Activated T-cell treated with anti-CD3 and anti-CD28 coated beads, Interleukin-2, amount 50 U/mL, for 24 hours (primary cell): ENCODE results near the gene PLA2G2A.
"Not testable (repeated sequence)": the region's sequence is repeated elsewhere in the genome, so short reads cannot be mapped to it uniquely, and the experiment has no call there.

Source experiments
- DNase-seq: peaks from one replicate; pipeline ENCODE4 v3.0.0-alpha.2; 2020
- H3K27ac Mint-ChIP-seq: 2 replicates; pipeline ENCODE4 v1.8.0; 2020; ENCODE audit warnings: mild to moderate bottlenecking, mixed read lengths
- H3K27me3 Mint-ChIP-seq: 2 replicates; pipeline ENCODE4 v1.8.0; 2020; ENCODE audit warnings: mixed read lengths
- H3K36me3 Mint-ChIP-seq: 2 replicates; pipeline ENCODE4 v1.8.0; 2020; ENCODE audit warnings: low read depth, mixed read lengths
- H3K4me1 Mint-ChIP-seq: 2 replicates; pipeline ENCODE4 v1.8.0; 2020; ENCODE audit warnings: low read depth, mixed read lengths
- H3K4me3 Mint-ChIP-seq: 2 replicates; pipeline ENCODE4 v1.8.0; 2020; ENCODE audit warnings: mild to moderate bottlenecking, moderate library complexity, mixed read lengths
- H3K9me3 Mint-ChIP-seq: 2 replicates; pipeline ENCODE4 v1.8.0; 2020; ENCODE audit warnings: mixed read lengths

The PLA2G2A gene, protein sequence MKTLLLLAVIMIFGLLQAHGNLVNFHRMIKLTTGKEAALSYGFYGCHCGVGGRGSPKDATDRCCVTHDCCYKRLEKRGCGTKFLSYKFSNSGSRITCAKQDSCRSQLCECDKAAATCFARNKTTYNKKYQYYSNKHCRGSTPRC

DNA sequence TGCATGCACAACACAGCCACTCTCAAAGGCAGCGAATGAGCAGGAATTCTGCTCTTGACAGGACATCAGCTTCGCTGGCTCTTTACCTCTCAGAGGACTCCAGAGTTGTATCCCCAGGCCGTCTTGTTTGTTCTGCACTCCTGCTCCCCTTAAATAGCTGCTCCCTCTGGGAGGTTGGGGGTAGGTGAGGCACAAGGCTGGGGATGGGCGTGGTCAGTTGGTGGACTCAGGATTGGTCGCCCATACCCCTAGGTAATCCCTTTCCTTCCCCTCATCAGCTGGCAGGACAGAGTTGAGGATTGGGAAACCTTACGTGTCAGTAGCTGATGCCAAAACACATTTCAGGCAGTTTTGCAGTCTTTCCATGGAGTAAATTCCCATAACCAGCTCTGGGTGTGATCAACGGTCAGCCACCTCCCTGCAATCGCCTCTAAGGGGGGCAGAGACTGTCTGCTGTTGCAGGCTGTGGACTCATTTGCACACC is at the start of gene PLA2G2A:
Gene PLA2G2A (minus strand): TSS at position 125 of the 484 bp plus-strand sequence. CDS start 845 bp downstream, outside the sequence.
- no peaks in the 10 kb centered on the region for H3K9me3 Mint-ChIP-seq
- H3K4me3 Mint-ChIP-seq = no peak within 1 kb of the TSS
- peaks cover 33% of the 10 kb centered on the region for H3K27me3 Mint-ChIP-seq
- H3K4me1 Mint-ChIP-seq = peaks cover 2% of the 10 kb centered on the region
- no peak for DNase-seq
- H3K36me3 Mint-ChIP-seq = no peaks in the 10 kb centered on the region
- no peak within 1 kb of the TSS for H3K27ac Mint-ChIP-seq

DNA sequence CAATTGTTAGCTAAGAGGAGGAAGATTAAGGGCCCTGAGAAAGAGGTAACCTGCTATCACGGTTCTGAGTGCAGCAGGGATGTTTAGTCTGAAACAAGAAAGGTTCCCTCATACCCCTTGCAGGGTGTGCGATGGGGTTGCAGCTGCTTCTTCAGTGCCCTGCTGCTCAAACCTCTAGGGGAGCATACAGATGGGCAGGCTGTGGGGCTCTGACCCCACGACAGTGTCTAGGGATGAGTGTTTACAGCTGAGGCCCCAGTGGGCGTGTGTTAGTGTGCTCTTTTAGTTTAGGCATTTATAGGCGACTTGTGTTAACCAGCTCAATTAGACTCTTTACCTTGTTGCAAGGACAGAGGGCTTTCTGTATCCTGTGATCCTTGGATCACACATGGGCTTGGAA is 49.3 kb upstream of the PLA2G2A start:
- H3K9me3 Mint-ChIP-seq = peaks cover 5% of the 10 kb centered on the region
- DNase-seq = no peak
- no peak overlapping the region for H3K4me3 Mint-ChIP-seq
- H3K27ac Mint-ChIP-seq = no peak overlapping the region
- no peaks in the 10 kb centered on the region for H3K36me3 Mint-ChIP-seq
- H3K27me3 Mint-ChIP-seq = peaks cover 53% of the 10 kb centered on the region
- H3K4me1 Mint-ChIP-seq = no peaks in the 10 kb centered on the region

DNA sequence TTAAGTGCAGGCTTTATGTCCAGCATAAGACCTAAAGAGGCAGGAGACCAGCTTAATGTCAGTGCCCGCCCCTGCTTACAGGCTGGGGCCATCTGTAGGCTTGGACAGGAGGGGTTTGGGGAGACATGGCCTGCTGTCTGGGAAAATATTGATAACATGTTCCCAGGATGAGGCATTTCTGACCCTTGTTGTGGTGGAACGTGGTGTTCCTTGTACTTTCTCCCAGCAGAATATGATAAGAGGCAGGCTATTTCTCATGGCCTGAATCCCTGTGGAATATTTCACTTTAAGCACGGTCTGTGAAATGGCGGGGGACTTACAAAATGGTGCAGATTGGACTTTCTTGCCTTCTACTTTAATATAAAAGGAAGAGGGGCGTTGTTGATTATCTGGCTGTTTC is 48.7 kb upstream of the PLA2G2A start:
- H3K27ac Mint-ChIP-seq = no peak overlapping the region

DNA sequence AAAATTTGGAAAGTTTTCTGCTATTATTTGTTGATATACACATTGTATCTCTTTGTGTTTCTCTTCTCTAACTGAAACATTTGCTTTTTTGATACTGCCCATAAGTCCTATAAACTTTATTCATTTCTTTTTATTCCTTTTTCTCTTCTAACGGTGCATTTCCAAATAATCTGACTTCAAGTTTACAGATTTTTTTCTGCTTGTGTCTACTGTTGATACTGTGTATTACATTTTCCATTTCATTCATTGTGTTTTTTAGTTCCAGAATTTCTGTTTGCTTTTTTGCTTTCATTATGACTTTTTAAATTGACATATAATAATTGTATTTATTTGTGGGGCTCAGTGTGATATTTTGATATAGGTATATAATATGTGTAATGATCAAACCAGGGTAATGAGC is 38.3 kb upstream of the PLA2G2A start:
- Mint-ChIP-seq H3K27me3 (peaks cover 19% of the 10 kb centered on the region), H3K36me3 (peaks cover 2% of the 10 kb centered on the region), H3K4me1 (no peaks in the 10 kb centered on the region), H3K9me3 (peaks cover 19% of the 10 kb centered on the region), H3K27ac (no peak overlapping the region), H3K4me3 (no peak overlapping the region)
- no peak for DNase-seq

More for the DNA sequence above, 48.7 kb upstream of the PLA2G2A start:
- DNase-seq = no peak
- Mint-ChIP-seq H3K9me3 (peaks cover 4% of the 10 kb centered on the region), H3K36me3 (no peaks in the 10 kb centered on the region), H3K4me3 (no peak overlapping the region), H3K4me1 (no peaks in the 10 kb centered on the region), H3K27me3 (peaks cover 51% of the 10 kb centered on the region)

DNA sequence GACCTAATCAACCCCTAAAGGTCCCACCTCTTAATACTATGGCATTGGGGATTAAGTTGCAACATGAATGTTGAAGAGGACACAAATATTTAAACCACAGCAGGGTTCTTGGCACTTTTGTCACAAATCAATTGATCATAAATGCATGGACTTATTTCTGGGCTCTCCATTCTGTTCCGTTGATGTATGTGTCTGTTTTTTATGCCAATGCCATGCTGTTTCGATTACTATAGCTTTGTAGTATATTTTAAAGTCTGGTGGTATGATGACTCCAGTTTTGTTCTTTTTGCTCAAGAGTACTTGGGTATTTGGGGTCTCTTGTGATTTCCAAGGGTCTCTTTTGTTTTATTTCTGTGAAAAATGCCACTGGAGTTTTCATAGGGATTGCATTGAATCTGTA is 34.7 kb upstream of the PLA2G2A start:
- peaks cover 35% of the 10 kb centered on the region for H3K27me3 Mint-ChIP-seq
- H3K27ac Mint-ChIP-seq = no peak overlapping the region
- DNase-seq = no peak
- no peaks in the 10 kb centered on the region for H3K4me1 Mint-ChIP-seq
- peaks cover 19% of the 10 kb centered on the region for H3K9me3 Mint-ChIP-seq
- peaks cover 2% of the 10 kb centered on the region for H3K36me3 Mint-ChIP-seq
- no peak overlapping the region for H3K4me3 Mint-ChIP-seq

DNA sequence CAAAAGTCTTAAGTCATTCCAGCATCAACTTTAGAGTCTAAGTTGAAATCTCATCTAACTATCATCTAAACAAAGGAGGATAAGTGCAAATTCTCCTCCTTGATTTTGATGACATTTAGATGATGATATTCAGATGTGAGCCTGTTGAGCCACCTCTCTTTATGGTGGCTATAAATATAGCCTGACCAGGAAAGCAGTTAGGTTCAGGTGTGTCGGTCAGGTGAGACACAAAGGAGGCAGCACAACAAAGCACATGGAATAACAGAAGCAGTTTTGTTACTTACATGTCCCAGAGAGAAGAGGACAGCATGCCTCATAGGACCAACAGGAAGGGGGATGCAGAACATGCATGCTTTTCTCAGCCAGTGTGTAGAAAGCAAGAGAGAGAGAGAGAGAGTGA is 30.6 kb upstream of the PLA2G2A start:
- H3K4me3 Mint-ChIP-seq = no peak overlapping the region
- H3K9me3 Mint-ChIP-seq = peaks cover 10% of the 10 kb centered on the region
- no peaks in the 10 kb centered on the region for H3K4me1 Mint-ChIP-seq
- H3K36me3 Mint-ChIP-seq = no peaks in the 10 kb centered on the region
- H3K27me3 Mint-ChIP-seq = peaks cover 61% of the 10 kb centered on the region
- DNase-seq = no peak
- no peak overlapping the region for H3K27ac Mint-ChIP-seq

DNA sequence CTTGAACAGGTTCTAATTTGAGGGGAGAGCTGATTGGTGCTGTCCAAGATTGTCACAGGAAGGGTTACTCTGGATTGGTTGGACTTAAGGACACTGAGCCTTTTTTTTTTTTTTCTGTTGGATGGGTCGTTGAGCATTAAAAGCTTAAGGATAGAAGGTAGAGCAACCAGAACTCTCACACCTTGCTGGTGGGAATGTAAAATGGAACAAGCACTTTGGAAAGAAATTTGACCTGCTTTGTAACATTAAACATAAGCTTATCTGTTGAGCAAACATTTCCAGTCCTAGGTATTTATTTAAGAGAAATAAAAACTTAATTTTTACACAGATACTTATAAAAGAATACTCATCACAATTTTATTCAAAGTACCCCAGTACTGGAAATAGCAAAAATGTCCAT is 29.8 kb upstream of the PLA2G2A start:
- Mint-ChIP-seq H3K4me1 (no peaks in the 10 kb centered on the region), H3K27ac (no peak overlapping the region), H3K36me3 (no peaks in the 10 kb centered on the region), H3K27me3 (peaks cover 66% of the 10 kb centered on the region), H3K4me3 (no peak overlapping the region), H3K9me3 (peaks cover 7% of the 10 kb centered on the region)
- DNase-seq = no peak

DNA sequence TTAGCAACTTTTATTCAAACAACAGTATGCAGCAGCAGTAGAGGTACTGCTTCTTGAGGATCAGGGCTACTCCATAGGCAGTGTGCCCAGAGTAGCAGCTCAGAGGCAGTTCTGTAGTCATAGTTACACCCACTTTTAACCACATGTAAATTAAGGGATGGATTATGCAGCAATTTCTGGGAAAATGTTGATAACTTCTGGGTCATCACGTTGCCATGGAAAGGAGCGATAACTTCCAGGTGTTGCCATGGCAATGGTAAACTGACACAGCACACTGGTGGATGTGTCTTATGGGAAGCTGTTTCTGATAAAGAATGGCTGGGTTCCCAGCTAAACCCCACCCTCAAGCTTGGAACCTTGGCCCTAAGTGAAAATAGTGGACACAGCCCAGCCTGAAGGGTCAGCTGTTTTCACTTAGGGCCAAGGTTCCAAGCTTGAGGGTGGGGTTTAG is 29.0 kb upstream of the PLA2G2A start:
- DNase-seq = no peak
- peaks cover 10% of the 10 kb centered on the region for H3K9me3 Mint-ChIP-seq
- H3K36me3 Mint-ChIP-seq = no peaks in the 10 kb centered on the region
- H3K4me1 Mint-ChIP-seq = no peaks in the 10 kb centered on the region
- H3K27ac Mint-ChIP-seq = no peak overlapping the region
- no peak overlapping the region for H3K4me3 Mint-ChIP-seq
- H3K27me3 Mint-ChIP-seq = peaks cover 68% of the 10 kb centered on the region

DNA sequence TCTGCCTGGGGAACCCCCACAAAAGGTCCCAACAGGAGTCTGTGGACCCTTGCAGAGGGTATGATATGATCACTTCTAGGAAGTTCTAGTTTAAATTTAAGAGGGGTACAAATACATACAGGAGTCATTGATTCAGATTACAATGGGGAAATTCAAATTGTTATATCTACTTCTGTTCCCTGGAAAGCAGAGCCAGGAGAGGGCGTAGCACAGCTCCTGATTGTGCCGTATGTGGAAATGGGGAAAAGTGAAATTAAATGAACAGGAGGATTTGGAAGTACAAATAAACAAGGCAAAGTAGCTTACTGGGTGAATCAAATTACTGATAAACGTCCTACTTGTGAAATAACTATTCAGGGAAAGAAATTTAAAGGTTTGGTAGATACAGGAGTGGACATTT is 19.4 kb upstream of the PLA2G2A start:
- not testable (repeated sequence) for H3K27ac Mint-ChIP-seq, H3K9me3 Mint-ChIP-seq

DNA sequence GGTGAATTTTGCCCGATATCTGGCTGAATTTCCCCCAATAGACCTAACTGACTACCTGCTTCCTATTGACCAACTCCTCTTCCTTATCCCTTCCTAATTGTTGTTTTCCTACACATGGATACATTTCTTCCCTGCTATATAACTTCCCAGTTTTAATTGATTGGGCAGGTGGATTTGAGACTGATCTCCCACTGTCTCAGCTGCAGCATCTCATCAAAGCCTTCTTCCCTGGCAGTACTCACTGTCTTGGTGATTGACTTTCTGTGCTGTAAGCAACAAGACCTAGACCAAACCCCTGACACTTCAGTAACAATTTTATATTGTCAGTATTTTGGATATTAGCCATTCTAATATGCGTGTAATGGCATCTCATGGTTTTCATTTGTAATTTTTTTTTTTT is 11.3 kb upstream of the PLA2G2A start:
- Mint-ChIP-seq H3K4me1 (no peaks in the 10 kb centered on the region), H3K27me3 (peaks cover 72% of the 10 kb centered on the region), H3K27ac (no peak overlapping the region), H3K36me3 (no peaks in the 10 kb centered on the region), H3K9me3 (no peaks in the 10 kb centered on the region), H3K4me3 (no peak overlapping the region)
- no peak for DNase-seq

More for the DNA sequence above, 19.4 kb upstream of the PLA2G2A start:
- DNase-seq, H3K4me3 Mint-ChIP-seq, H3K36me3 Mint-ChIP-seq, H3K4me1 Mint-ChIP-seq: not testable (repeated sequence)
- H3K27me3 Mint-ChIP-seq = peaks cover 81% of the 10 kb centered on the region

DNA sequence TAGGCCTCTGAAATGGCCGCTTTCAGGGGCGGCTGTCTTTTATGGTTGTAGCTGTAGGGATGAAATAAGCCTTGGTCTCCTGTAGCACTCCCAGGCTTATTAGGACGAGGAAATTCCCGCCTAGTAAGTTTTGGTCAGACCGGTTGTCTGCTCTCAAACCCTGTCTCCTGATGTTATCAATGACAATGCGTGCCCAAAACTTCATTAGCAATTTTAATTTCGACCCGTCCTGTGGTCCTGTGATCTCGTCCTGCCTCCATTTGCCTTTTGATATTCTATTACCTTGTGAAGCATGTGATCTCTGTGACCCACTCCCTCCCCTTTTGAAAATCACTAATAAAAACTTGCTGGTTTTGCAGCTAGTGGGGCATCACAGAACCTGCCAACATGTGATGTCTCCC is 10.8 kb upstream of the PLA2G2A start:
- not testable (repeated sequence) for H3K36me3 Mint-ChIP-seq, H3K4me1 Mint-ChIP-seq
- peaks cover 67% of the 10 kb centered on the region for H3K27me3 Mint-ChIP-seq

DNA sequence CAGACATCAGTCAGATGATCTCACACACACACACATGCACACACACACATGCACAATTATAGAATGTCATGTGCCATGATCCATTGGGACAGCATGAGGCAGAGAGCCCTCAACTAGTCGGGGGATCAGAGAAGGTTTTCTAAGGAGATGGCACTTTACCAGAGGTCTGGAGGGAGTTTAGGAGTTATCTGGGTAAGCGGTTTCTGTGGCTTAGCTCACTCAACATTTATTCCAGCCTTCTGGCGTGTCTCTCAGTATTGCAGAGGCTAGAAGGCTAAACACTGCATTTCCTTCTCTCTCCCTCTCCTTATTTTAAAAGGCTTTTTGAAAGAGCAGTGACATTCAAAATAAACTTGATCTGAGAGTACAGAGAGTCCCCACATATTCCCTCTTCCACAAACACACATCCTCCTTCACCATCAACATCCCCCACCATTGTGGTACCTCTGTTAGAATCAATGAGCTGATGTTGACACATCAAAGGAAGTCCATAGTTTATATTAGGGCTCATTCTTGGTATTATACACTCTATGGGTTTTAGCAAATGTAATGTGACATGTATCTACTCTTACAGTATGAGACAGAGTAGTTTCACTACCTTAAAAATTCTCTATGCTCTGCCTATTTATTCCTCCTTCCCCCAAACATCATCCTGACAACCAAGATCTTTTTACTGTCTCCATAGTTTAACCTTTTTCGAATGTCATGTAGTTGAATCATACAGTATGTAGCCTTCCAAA is 9.0 kb upstream of the PLA2G2A start:
- Mint-ChIP-seq H3K36me3 (no peaks in the 10 kb centered on the region), H3K27me3 (peaks cover 51% of the 10 kb centered on the region), H3K4me3 (no peak overlapping the region), H3K27ac (no peak overlapping the region), H3K4me1 (no peaks in the 10 kb centered on the region), H3K9me3 (no peaks in the 10 kb centered on the region)
- DNase-seq = no peak

More for the DNA sequence above, 10.8 kb upstream of the PLA2G2A start:
- not testable (repeated sequence) for DNase-seq, H3K9me3 Mint-ChIP-seq, H3K4me3 Mint-ChIP-seq, H3K27ac Mint-ChIP-seq

DNA sequence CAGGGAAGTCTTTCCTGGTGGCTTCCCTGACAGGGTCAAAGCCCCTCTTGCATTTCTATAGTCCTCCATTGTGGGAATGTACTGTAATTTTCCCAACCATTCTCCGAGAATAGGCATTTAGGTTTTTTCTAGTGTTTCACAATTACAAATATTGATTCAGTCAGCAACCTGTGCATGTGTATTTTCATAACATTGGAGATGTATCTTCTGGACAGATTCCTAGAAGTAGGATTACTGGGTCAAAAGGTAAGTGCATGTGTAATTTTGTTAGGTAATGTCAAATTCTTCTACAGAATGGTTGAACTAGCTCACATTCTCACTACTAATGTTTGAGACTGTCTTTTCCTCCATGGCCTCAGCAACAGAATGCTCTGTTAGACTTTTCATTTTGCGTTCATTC is 8.3 kb upstream of the PLA2G2A start:
- no peaks in the 10 kb centered on the region for H3K4me1 Mint-ChIP-seq
- no peak overlapping the region for H3K4me3 Mint-ChIP-seq
- H3K27ac Mint-ChIP-seq = no peak overlapping the region
- no peak for DNase-seq
- H3K36me3 Mint-ChIP-seq = no peaks in the 10 kb centered on the region
- H3K27me3 Mint-ChIP-seq = peaks cover 45% of the 10 kb centered on the region
- H3K9me3 Mint-ChIP-seq = no peaks in the 10 kb centered on the region

DNA sequence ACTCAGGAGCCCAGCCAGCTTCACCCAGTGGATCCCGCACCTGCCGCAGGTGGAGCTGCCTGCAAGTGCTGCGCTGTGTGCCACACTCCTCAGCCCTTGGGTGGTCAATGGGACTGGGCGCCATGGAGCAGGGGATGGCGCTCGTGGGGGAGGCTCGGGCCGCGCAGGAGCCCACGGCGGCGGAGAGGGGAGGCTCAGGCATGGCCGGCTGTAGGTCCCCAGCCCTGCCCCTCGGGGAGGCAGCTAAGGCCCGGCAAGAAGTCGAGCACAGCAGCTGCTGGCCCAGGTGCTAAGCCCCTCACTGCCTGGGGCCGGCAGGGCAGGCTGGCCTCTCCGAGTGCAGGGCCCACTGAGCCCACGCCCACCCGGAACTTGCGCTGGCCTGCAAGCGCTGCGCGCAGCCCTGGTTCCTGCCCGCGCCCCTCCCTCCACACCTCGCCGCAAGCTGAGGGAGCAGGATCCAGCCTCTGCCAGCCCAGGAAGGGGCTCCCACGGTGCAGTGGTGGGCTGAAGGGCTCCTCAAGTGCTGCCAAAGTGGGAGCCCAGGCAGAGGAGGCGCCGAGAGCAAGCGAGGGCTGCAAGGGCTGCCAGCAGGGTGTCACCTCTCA is 5.1 kb upstream of the PLA2G2A start:
- H3K27me3 Mint-ChIP-seq = peaks cover 32% of the 10 kb centered on the region
- H3K4me1 Mint-ChIP-seq, H3K4me3 Mint-ChIP-seq, H3K9me3 Mint-ChIP-seq, DNase-seq, H3K36me3 Mint-ChIP-seq, H3K27ac Mint-ChIP-seq: not testable (repeated sequence)
